Keratinocyte (primary cell): Measurements from ENCODE around the gene ADAMTS15. TPM values are rescaled to one million over a fixed set of nuclear protein-coding genes. Genes with fewer than 3 reads are reported as not detected.

ENCODE experiments used
- DNase-seq: peaks from one replicate; pipeline ENCODE4 v3.0.0-alpha.2; 2011; ENCODE audit warnings: low read depth, missing footprints, low spot score
- FAIRE-seq: peaks from 2 replicates; lab custom pipeline; 2011; peaks lifted over from hg19 to GRCh38; lab: Jason Lieb, UNC
- H2AFZ ChIP-seq: 2 replicates; pipeline ENCODE4 v1.6.0; 2012; ENCODE audit warnings: low read length, control low read depth, inconsistent platforms; ENCODE audit not compliant: control insufficient read depth
- H3K27ac ChIP-seq: 2 replicates; pipeline ENCODE4 v1.5.1; 2011; ENCODE audit warnings: low read length; ENCODE audit not compliant: control insufficient read depth, insufficient read depth
- H3K27me3 ChIP-seq: 3 replicates; pipeline ENCODE4 v1.6.0; 2011; ENCODE audit warnings: low read length; ENCODE audit not compliant: control insufficient read depth, insufficient read depth; ENCODE audit errors: extremely low read depth
- H3K36me3 ChIP-seq, 2 experiments: 2 replicates in 1 of 2; 3 replicates in 1 of 2; pipeline ENCODE4 v1.5.1; 2011; ENCODE audit warnings: low read length in 2 of 2, mild to moderate bottlenecking in 1 of 2; ENCODE audit not compliant: control insufficient read depth in 2 of 2, insufficient read depth in 2 of 2; ENCODE audit errors: extremely low read depth in 1 of 2
- H3K4me1 ChIP-seq: 3 replicates; pipeline ENCODE4 v1.5.1; 2011; ENCODE audit warnings: low read length; ENCODE audit not compliant: control insufficient read depth, insufficient read depth; ENCODE audit errors: extremely low read depth
- H3K4me2 ChIP-seq: 3 replicates; pipeline ENCODE4 v1.6.0; 2011; ENCODE audit warnings: low read depth, low read length; ENCODE audit not compliant: control insufficient read depth, insufficient read depth; ENCODE audit errors: extremely low read depth
- H3K4me3 ChIP-seq, 3 experiments: fragments of 200-600 bp in 1 of 3; sonication (generic) in 1 of 3; 2 replicates in 2 of 3; 3 replicates in 1 of 3; pipeline ENCODE4 v1.5.1; 2011 to 2016; ENCODE audit warnings: low read length in 3 of 3, mild to moderate bottlenecking in 3 of 3, control low read depth in 2 of 3, inconsistent platforms in 1 of 3, low read depth in 1 of 3, mixed read lengths in 1 of 3, mixed run types in 1 of 3, moderate library complexity in 1 of 3; ENCODE audit not compliant: control insufficient read depth in 2 of 3, insufficient read depth in 2 of 3; ENCODE audit errors: extremely low read depth in 1 of 3
- H3K79me2 ChIP-seq: 2 replicates; pipeline ENCODE4 v1.6.0; 2012; ENCODE audit warnings: low read length; ENCODE audit not compliant: control insufficient read depth, insufficient read depth
- H3K9ac ChIP-seq: 3 replicates; pipeline ENCODE4 v1.6.0; 2011; ENCODE audit warnings: low read length; ENCODE audit not compliant: control insufficient read depth, insufficient read depth; ENCODE audit errors: extremely low read depth
- H3K9me1 ChIP-seq: 3 replicates; pipeline ENCODE4 v1.6.0; 2011; ENCODE audit warnings: low read length; ENCODE audit not compliant: control insufficient read depth, insufficient read depth; ENCODE audit errors: extremely low read depth
- H3K9me3 ChIP-seq: 2 replicates; pipeline ENCODE4 v1.5.1; 2012; ENCODE audit warnings: low read depth, low read length; ENCODE audit not compliant: control insufficient read depth
- H4K20me1 ChIP-seq: 3 replicates; pipeline ENCODE4 v1.6.0; 2011; ENCODE audit warnings: low read length; ENCODE audit not compliant: control insufficient read depth, insufficient read depth; ENCODE audit errors: extremely low read depth
- CTCF ChIP-seq, 3 experiments: IDR thresholded peaks in 1 of 3; conservative IDR thresholded peaks in 1 of 3; optimal IDR thresholded peaks in 1 of 3; 2 replicates in 2 of 3; 3 replicates in 1 of 3; pipeline versions ENCODE3 to v1.5.1; 2011; ENCODE audit warnings: low read length in 3 of 3, mild to moderate bottlenecking in 3 of 3, moderate library complexity in 2 of 3, control low read depth in 1 of 3, inconsistent platforms in 1 of 3; ENCODE audit not compliant: insufficient read depth in 2 of 3; ENCODE audit errors: extremely low read depth in 1 of 3
- EZH2 ChIP-seq: IDR thresholded peaks from one replicate; pipeline ENCODE4 v1.6.1; 2012; ENCODE audit warnings: inconsistent platforms, mild to moderate bottlenecking, low read length, moderate library complexity
- dilution Hi-C: fragments of 300-500 bp; cut with MboI; formaldehyde crosslinking; loops from one replicate; pipeline ENCODE4 v1.7.0; 2020; ENCODE audit warnings: low sequenced_read_pairs; ENCODE audit not compliant: extremely low pct_ligation_motif_present
- polyA plus RNA-seq, 5 experiments: library from polyadenylated mRNA; depleted of rRNA in 3 of 5; stranded (reverse) in 3 of 5; stranded (forward) in 1 of 5; unstranded in 1 of 5; fragments of >200 nt; gene quantifications; 1 replicate in 1 of 5; 2 replicates in 3 of 5; 3 replicates in 1 of 5; pipeline versions ENCODE4 v1.2.1 to v1.2.3, GENCODE V29; 2011 to 2012; ENCODE audit warnings: missing spikeins in 2 of 5, low read depth in 1 of 5, low replicate concordance in 1 of 5

ADAMTS15 gene
- polyA plus RNA-seq, 1 donor (not counting 4 experiments of a cell fraction or from before 2014, with no cell fraction given), result 0.30 TPM

GRCh38 chr11:130434521-130435223, 13.8 kb upstream of the ADAMTS15 start:
- peak overlapping the region; percentile 99 for H3K4me2 ChIP-seq
- H4K20me1 ChIP-seq, result no peaks in the 10 kb centered on the region
- no peaks in the 10 kb centered on the region for H3K9me3 ChIP-seq
- dilution Hi-C loops, result no loop called here
- no peaks in the 10 kb centered on the region for H3K9me1 ChIP-seq
- peaks cover 11% of the 10 kb centered on the region for H3K27me3 ChIP-seq
- peaks cover 35% of the 10 kb centered on the region for H3K4me1 ChIP-seq
- H3K9ac ChIP-seq, result peak overlapping the region; percentile 79
- DNase-seq (no peak), FAIRE-seq (peak; percentile 98)
- no peaks in the 10 kb centered on the region for H3K36me3 ChIP-seq
- peak overlapping the region; percentile 76 for H3K27ac ChIP-seq
- H3K79me2 ChIP-seq, result no peaks in the 10 kb centered on the region
- TF ChIP-seq CTCF (optimal IDR thresholded peaks at IDR 0.05 in 1 of 3, IDR thresholded peaks at IDR 0.05 in 1 of 3, conservative IDR thresholded peaks at IDR 0.05 in 1 of 3; ENCODE audit: extremely low read depth in 1 of 3, insufficient read depth in 2 of 3, low read length in 3 of 3), result peak; percentile 87 to 94 (median 91)
- no peak for TF ChIP-seq EZH2
- peak overlapping the region; percentile 46 to 92 (median 88) for H3K4me3 ChIP-seq
- peak overlapping the region; percentile 100 for H2AFZ ChIP-seq

- H3K9me3 ChIP-seq, result no peaks in the 10 kb centered on the region
- no peaks in the 10 kb centered on the region for H3K36me3 ChIP-seq
- H3K27ac ChIP-seq, result no peak overlapping the region
- no peak overlapping the region for H3K4me3 ChIP-seq
- dilution Hi-C loops, result no loop called here
- no peak for DNase-seq
- TF ChIP-seq CTCF (optimal IDR thresholded peaks at IDR 0.05 in 1 of 3, IDR thresholded peaks at IDR 0.05 in 1 of 3, conservative IDR thresholded peaks at IDR 0.05 in 1 of 3; ENCODE audit: extremely low read depth in 1 of 3, insufficient read depth in 2 of 3, low read length in 3 of 3) (no peak), EZH2 (no peak)
- peaks cover 35% of the 10 kb centered on the region for H3K4me1 ChIP-seq
- H4K20me1 ChIP-seq, result no peaks in the 10 kb centered on the region
- FAIRE-seq, result peak; percentile 87
- H3K9me1 ChIP-seq, result no peaks in the 10 kb centered on the region
- no peaks in the 10 kb centered on the region for H3K79me2 ChIP-seq
- peak overlapping the region; percentile 32 for H2AFZ ChIP-seq
- peaks cover under 1% of the 10 kb centered on the region for H3K27me3 ChIP-seq
- H3K9ac ChIP-seq, result no peak overlapping the region
- peak overlapping the region; percentile 99 for H3K4me2 ChIP-seq
These were observed 12.8 kb upstream of the ADAMTS15 start for GRCh38 chr11:130435671-130436070.
